ENCODE measurements around the gene CDK11B. TPM values are rescaled to one million over a fixed set of nuclear protein-coding genes. Genes with fewer than 3 reads are reported as not detected.

Gene CDK11B
- total and polyA plus RNA-seq, 2 experiments from 2014 or later: 11.7 to 19.1 TPM

GRCh38 chr1:1627829-1628753, 30.7 kb downstream of the CDK11B start:
- Histone ChIP-seq H4K20me1 (ENCODE audit: insufficient read depth) (no peaks in the 10 kb centered on the region), H3K27ac (no peak overlapping the region), H3K9me3 (ENCODE audit: low read depth) (no peaks in the 10 kb centered on the region), H3K79me2 (ENCODE audit: insufficient read depth) (no peaks in the 10 kb centered on the region), H3K4me1 (ENCODE audit: insufficient read depth) (no peaks in the 10 kb centered on the region), H3K9me2 (ENCODE audit: insufficient read depth) (no peaks in the 10 kb centered on the region), H3K27me3 (replicated peaks; ENCODE audit: insufficient read depth) (peaks cover 4% of the 10 kb centered on the region), H3F3A (ENCODE audit: insufficient read depth) (no peaks in the 10 kb centered on the region), H3K9ac (no peak overlapping the region), H2AFZ (no peak overlapping the region), H3K4me3 (no peak overlapping the region), H3K4me2 (ENCODE audit: unreplicated experiment) (no peak overlapping the region), H3K36me3 (ENCODE audit: low read depth) (no peaks in the 10 kb centered on the region)
- WGBS, 2 experiments (ENCODE audit: low coverage in 1 of 2, low lambda C conversion rate in 2 of 2, missing lambda C conversion rate in 2 of 2): 90 to 94% methylated on average over 32 to 50 of the region's 53 CpGs
- no peak for DNase-seq
- TF ChIP-seq EZH2 (IDR thresholded peaks at IDR 0.05; ENCODE audit: insufficient read depth, poor library complexity, severe bottlenecking) (no peak), EZH2phosphoT487 (IDR thresholded peaks at IDR 0.05; ENCODE audit: insufficient read depth, low read depth) (no peak)
- in situ Hi-C loops (cut with MboI): no loop called here

- H2AFZ ChIP-seq: no peak overlapping the region
- H3K4me1 ChIP-seq (ENCODE audit: insufficient read depth): no peaks in the 10 kb centered on the region
- H4K20me1 ChIP-seq (ENCODE audit: insufficient read depth): no peaks in the 10 kb centered on the region
- H3K9ac ChIP-seq: no peak overlapping the region
- DNase-seq: no peak
- peaks cover 4% of the 10 kb centered on the region for H3K27me3 ChIP-seq (replicated peaks; ENCODE audit: insufficient read depth)
- H3K4me3 ChIP-seq: no peak overlapping the region
- no peaks in the 10 kb centered on the region for H3K9me2 ChIP-seq (ENCODE audit: insufficient read depth)
- no peak for TF ChIP-seq EZH2phosphoT487 (IDR thresholded peaks at IDR 0.05; ENCODE audit: insufficient read depth, low read depth)
- no peak for TF ChIP-seq EZH2 (IDR thresholded peaks at IDR 0.05; ENCODE audit: insufficient read depth, poor library complexity, severe bottlenecking)
- in situ Hi-C loops (cut with MboI): no loop called here
- no peaks in the 10 kb centered on the region for H3F3A ChIP-seq (ENCODE audit: insufficient read depth)
- WGBS, 2 experiments (ENCODE audit: low coverage in 1 of 2, low lambda C conversion rate in 2 of 2, missing lambda C conversion rate in 2 of 2): 77 to 90% methylated on average over 19 to 37 of the region's 37 CpGs
- H3K9me3 ChIP-seq (ENCODE audit: low read depth): no peaks in the 10 kb centered on the region
- H3K27ac ChIP-seq: no peak overlapping the region
- no peak overlapping the region for H3K4me2 ChIP-seq (ENCODE audit: unreplicated experiment)
- no peaks in the 10 kb centered on the region for H3K36me3 ChIP-seq (ENCODE audit: low read depth)
- H3K79me2 ChIP-seq (ENCODE audit: insufficient read depth): no peaks in the 10 kb centered on the region
Observed at GRCh38 chr1:1627261-1627828, 31.5 kb downstream of the CDK11B start.

GRCh38 chr1:1626207-1627141, 32.3 kb downstream of the CDK11B start:
- no peaks in the 10 kb centered on the region for H3F3A ChIP-seq (ENCODE audit: insufficient read depth)
- no peaks in the 10 kb centered on the region for H3K9me2 ChIP-seq (ENCODE audit: insufficient read depth)
- H3K4me2 ChIP-seq (ENCODE audit: unreplicated experiment): no peak overlapping the region
- 90% methylated on average over 33 to 42 of the region's 48 CpGs for WGBS, 2 experiments (ENCODE audit: low coverage in 1 of 2, low lambda C conversion rate in 2 of 2, missing lambda C conversion rate in 2 of 2)
- no peaks in the 10 kb centered on the region for H3K27me3 ChIP-seq (replicated peaks; ENCODE audit: insufficient read depth)
- no peaks in the 10 kb centered on the region for H3K79me2 ChIP-seq (ENCODE audit: insufficient read depth)
- no peaks in the 10 kb centered on the region for H4K20me1 ChIP-seq (ENCODE audit: insufficient read depth)
- H3K9me3 ChIP-seq (ENCODE audit: low read depth): no peaks in the 10 kb centered on the region
- H3K9ac ChIP-seq: no peak overlapping the region
- in situ Hi-C loops (cut with MboI): no loop called here
- no peak for TF ChIP-seq EZH2phosphoT487 (IDR thresholded peaks at IDR 0.05; ENCODE audit: insufficient read depth, low read depth)
- TF ChIP-seq EZH2 (IDR thresholded peaks at IDR 0.05; ENCODE audit: insufficient read depth, poor library complexity, severe bottlenecking): no peak
- H3K36me3 ChIP-seq (ENCODE audit: low read depth): no peaks in the 10 kb centered on the region
- no peaks in the 10 kb centered on the region for H3K4me1 ChIP-seq (ENCODE audit: insufficient read depth)
- no peak for DNase-seq
- H3K4me3 ChIP-seq: no peak overlapping the region
- H3K27ac ChIP-seq: no peak overlapping the region
- H2AFZ ChIP-seq: no peak overlapping the region

GRCh38 chr1:1625824-1626206, 33.0 kb downstream of the CDK11B start:
- WGBS, 2 experiments (ENCODE audit: low coverage in 1 of 2, low lambda C conversion rate in 2 of 2, missing lambda C conversion rate in 2 of 2): 85 to 86% methylated on average over 5 to 8 of the region's 8 CpGs
- Histone ChIP-seq H3K27ac (no peak overlapping the region), H3K27me3 (replicated peaks; ENCODE audit: insufficient read depth) (no peaks in the 10 kb centered on the region), H4K20me1 (ENCODE audit: insufficient read depth) (no peaks in the 10 kb centered on the region), H3K4me3 (no peak overlapping the region), H2AFZ (no peak overlapping the region), H3K9me2 (ENCODE audit: insufficient read depth) (no peaks in the 10 kb centered on the region), H3K9ac (no peak overlapping the region), H3K9me3 (ENCODE audit: low read depth) (no peaks in the 10 kb centered on the region), H3K79me2 (ENCODE audit: insufficient read depth) (no peaks in the 10 kb centered on the region), H3F3A (ENCODE audit: insufficient read depth) (no peaks in the 10 kb centered on the region), H3K4me2 (ENCODE audit: unreplicated experiment) (no peak overlapping the region), H3K4me1 (ENCODE audit: insufficient read depth) (no peaks in the 10 kb centered on the region), H3K36me3 (ENCODE audit: low read depth) (no peaks in the 10 kb centered on the region)
- in situ Hi-C loops (cut with MboI): no loop called here
- TF ChIP-seq EZH2 (IDR thresholded peaks at IDR 0.05; ENCODE audit: insufficient read depth, poor library complexity, severe bottlenecking) (no peak), EZH2phosphoT487 (IDR thresholded peaks at IDR 0.05; ENCODE audit: insufficient read depth, low read depth) (no peak)
- DNase-seq: no peak
